LNCaP clone FGC (cell line): ENCODE results near the gene ARF5.

Experiments used
- DNase-seq: peaks from one replicate; pipeline ENCODE4 v3.0.0-alpha.2; 2011; ENCODE audit warnings: low read depth
- H3K4me3 ChIP-seq: 2 replicates; pipeline ENCODE4 v1.5.1; 2011; ENCODE audit warnings: mild to moderate bottlenecking, low read depth, low read length, control low read depth
- CTCF ChIP-seq: IDR thresholded peaks from 2 replicates; pipeline ENCODE4 v1.5.1; 2012; ENCODE audit warnings: mild to moderate bottlenecking; ENCODE audit not compliant: control insufficient read depth, insufficient read depth; ENCODE audit errors: extremely low read depth

The ARF5 gene

DNA sequence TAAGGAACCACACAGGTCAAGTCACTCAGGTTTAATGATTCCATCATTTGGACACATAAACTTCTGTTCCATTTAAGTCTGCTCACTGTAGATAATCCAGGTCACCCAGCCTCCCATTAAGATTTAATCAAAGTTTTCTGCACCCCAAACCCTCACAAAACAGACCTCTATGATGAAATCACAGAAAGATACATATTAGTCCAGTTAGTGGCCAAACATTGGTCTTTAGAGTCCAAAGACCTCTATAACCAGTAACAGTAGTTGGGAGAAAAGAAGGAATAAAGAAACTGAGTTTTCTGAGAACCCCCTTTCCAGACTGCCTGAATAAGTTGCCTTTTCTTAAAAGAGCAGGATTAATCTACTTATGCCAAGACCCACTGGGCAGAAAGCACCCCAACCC, 7.6 kb upstream of the ARF5 start:
- no peak for DNase-seq
- H3K4me3 ChIP-seq, result no peak overlapping the region
- no peak for TF ChIP-seq CTCF

DNA sequence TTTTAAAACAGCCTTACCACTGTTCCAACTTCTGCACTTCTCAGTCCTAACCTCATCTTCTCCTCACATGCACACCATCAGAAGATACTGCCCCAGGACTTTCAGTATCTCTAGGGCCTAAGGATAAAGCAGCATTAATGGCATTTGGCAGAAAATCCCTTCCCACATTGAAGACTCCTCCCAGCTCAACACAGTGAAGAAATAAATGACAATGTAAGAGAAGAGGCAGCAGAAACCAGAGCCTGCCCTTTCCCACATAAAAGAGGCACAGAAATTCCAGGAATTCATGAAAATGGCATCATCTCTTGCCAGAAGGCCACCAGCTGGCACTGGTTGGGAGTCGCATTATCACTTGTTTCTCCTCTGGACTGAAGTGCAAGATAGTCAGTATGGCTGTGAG, 6.5 kb upstream of the ARF5 start:
- DNase-seq, result no peak
- TF ChIP-seq CTCF, result no peak
- H3K4me3 ChIP-seq, result no peak overlapping the region

- no peak for DNase-seq
- no peak overlapping the region for H3K4me3 ChIP-seq
- no peak for TF ChIP-seq CTCF
These were observed 5.8 kb upstream of the ARF5 start for GRCh38 chr7:127582361-127582760.

DNA sequence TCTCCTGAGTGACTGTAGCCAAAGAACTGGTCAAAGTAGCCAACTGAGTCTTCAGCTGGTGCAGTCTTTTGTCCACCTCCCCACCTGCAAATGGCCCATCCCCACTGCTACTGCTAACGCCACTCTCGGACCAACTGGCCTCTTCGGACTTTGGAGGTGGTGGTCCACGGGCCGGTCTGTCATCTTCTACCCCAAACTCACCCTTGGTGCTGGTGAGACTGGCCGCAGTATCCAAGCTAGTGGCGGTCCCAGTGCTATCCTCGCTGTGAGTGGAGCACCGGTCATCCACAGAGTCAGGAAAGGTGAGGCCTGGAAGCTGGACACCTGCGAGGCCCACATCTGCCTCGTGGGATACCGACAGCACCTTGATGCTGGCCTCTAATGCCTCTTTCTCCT, 3.6 kb upstream of the ARF5 start:
- TF ChIP-seq CTCF, result no peak
- H3K4me3 ChIP-seq, result peak overlapping the region; percentile 92
- DNase-seq, result no peak

- H3K4me3 ChIP-seq, result peak within 1 kb of the TSS; percentile 92
- no peak for TF ChIP-seq CTCF
- DNase-seq, result peak; percentile 56
These were observed 2.9 kb upstream of the ARF5 start, which contains the start of gene GCC1 for GRCh38 chr7:127585044-127585953. Gene GCC1, minus strand, starts transcription at chr7:127585596. Its CDS starts 414 bp downstream, at chr7:127585182.

- no peak overlapping the region for H3K4me3 ChIP-seq
- DNase-seq, result no peak
- TF ChIP-seq CTCF, result no peak
These were observed 1.9 kb upstream of the ARF5 start for GRCh38 chr7:127586346-127586745.

DNA sequence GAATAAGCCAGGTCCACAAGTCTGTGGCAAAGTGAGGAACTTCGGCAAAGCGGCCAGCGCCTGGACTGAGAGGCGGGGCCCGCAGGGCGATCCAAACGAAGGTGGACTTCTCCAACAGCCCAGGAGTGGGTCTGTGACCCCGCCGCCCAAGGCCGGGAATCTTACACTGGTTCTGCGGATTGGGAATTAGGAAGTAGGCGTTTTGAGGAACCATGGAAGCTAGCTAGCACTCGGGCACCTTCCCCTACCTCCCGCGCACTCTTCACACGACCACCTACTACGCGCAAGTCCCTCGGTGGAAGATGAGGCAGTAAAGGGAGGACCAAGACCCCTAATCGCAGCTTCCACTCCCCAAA, 570 bp upstream of the ARF5 start:
- peak overlapping the region; percentile 96 for H3K4me3 ChIP-seq
- no peak for DNase-seq
- no peak for TF ChIP-seq CTCF
